ENCODE measurements around the gene CD48.
"Not testable (repeated sequence)": the region's sequence is repeated elsewhere in the genome, so short reads cannot be mapped to it uniquely, and the experiment has no call there.

Gene CD48

DNA sequence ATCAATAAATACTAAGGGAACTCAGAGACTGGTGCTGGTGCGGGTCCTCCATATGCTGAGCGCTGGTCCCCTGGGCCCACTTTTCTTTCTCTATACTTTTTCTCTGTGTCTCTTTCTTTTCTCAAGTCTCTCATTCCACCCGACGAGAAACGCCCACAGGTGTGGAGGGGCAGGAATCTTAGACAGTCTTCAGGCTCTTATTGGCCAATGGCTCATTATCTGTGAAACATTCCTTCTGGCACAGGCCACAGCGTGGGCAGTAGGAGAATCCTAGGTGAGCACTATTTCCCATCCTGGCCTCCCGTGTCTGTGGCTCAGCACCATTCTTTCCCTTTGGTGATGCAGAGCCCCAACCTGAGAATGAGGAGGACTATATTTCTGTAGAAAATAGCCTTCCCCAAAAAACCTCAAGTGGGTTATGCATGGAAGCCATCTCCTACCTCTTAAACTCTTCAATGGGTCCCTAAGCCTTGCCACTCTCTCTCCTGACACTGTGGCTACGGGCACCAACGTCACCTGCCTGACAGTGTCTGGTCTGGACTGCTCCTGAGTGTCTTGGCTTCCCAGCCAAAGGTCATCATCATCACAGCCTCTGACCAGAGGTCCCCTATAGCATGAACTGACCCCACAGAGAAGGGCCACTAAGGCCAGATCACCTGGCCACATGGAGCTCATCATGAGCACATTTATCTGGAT lies 58.5 kb downstream of the CD48 start:
- DNase-seq (ENCODE audit: low spot score) = no peak

DNA sequence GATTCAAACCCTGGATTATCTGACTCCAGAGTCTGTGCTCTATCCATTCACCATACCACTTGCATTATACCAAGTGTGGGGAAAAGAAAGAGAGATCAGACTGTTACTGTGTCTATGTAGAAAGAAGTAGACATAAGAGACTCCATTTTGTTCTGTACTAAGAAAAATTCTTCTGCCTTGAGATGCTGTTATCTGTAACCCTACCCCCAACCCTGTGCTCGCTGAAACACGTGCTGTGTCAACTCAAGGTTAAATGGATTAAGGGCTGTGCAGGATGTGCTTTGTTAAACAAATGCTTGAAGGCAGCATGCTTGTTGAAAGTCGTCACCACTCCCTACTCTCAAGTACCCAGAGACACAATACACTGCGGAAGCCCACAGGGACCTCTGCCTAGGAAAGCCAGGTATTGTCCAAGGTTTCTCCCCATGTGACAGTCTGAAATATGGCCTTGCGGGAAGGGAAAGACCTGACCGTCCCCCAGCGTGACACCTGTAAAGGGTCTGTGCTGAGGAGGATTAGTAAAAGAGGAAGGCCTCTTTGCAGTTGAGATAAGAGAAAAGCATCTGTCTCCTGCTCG lies 59.5 kb downstream of the CD48 start:
- not testable (repeated sequence) for DNase-seq (ENCODE audit: low spot score)

DNA sequence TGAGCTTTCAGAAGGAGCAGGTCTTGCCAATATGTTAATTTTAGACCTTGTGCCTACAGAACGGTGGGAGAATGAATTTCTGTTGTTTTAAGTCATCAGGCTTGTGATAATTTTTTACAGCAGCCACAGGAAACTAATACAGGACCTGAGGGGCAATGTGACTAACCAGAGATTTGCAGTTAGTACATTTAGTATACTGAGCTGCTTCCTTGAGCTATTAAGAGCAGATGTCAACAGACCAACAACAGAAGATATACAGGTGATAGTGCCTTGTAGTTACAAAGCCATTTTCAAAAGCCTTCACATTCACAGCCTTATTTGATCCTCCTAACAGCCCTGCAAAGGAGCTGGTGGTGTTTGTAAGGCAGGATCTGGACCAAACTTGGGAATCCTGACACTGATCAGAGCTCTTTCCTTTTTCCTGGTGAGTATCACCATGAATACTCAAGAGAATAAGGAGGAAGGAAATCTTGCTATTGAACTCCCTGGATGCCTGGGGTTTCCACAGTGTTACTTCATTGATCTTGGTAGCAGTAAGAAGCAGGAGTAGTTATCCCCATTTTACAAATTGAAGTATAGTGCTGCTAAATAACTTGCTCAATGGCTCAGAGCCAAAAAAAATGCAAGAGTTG lies 60.1 kb downstream of the CD48 start:
- no peak for DNase-seq (ENCODE audit: low spot score)

DNA sequence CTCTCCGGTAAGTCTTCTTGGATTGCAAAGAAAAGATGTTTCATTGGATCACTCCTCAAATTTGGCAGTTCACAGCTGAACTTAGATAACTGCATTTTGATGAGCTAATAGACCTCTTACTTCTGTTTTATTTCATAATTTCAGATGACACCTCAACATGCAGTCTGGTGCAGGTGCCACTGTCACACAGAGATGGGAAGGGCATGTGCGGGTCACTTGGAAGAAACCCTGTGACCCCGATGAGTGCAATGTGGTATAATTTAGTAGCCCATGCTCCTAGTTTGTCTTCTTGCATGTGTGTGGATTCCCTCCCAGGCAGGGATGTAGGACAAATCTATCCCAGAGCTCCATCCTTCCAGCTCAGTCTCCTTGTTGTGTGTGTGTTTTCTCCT lies 64.3 kb downstream of the CD48 start:
- DNase-seq (ENCODE audit: low spot score) = no peak

DNA sequence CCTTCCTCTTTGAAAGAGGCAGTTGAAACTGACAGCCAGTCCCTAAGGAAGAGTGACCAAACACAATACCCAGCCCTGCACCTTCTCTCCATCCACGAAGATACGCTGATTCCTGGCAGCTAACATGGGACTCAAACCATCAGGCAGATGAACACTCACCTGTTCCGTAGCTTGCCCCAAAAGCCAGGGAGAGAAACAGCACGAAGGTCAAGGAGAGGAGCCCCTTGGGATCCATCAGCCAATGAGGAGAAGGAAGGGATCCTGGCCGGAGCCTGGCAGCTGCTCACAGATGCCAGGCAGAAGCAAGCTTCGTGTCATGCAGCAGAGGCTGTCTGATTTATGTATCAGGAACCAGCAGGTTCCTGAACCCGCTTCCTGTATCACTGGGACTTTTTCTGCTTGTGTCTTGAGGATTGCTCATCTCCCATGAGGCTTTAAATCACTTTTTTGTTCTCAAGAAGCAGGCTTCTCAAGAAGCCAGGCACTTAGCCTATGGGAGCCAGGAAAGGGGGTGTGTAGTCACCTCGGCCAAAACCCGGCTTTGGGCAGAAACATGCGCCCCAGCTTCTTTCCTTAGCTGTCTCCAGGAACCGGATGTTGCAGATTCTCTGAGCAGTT lies 64.8 kb downstream of the CD48 start, which contains the start of gene SLAMF1:
TSS of gene SLAMF1 (minus strand) at position 334 of the 618 bp plus-strand sequence. CDS start at position 235, 99 bp downstream.
- no peak for DNase-seq (ENCODE audit: low spot score)

DNA sequence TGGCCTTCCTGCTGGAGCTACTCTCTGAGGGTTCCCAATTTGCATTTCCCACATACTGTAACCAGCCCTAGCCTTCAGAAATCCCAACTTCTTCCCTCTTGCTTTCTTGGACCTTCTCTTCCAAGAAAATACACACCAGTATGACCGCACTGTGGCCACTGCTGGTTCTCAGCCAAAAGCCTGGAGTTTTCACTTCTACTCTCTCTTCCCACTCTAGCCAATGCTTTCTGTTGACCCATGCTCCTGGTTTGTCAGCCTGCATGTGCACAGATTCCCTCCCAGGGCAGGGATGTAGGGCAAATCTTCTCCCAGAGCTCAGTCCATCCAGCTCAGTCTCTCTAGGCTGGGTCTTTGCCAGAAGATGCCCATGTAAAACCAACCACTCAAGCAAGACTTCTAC lies 65.4 kb downstream of the CD48 start:
- DNase-seq (ENCODE audit: low spot score) = no peak

DNA sequence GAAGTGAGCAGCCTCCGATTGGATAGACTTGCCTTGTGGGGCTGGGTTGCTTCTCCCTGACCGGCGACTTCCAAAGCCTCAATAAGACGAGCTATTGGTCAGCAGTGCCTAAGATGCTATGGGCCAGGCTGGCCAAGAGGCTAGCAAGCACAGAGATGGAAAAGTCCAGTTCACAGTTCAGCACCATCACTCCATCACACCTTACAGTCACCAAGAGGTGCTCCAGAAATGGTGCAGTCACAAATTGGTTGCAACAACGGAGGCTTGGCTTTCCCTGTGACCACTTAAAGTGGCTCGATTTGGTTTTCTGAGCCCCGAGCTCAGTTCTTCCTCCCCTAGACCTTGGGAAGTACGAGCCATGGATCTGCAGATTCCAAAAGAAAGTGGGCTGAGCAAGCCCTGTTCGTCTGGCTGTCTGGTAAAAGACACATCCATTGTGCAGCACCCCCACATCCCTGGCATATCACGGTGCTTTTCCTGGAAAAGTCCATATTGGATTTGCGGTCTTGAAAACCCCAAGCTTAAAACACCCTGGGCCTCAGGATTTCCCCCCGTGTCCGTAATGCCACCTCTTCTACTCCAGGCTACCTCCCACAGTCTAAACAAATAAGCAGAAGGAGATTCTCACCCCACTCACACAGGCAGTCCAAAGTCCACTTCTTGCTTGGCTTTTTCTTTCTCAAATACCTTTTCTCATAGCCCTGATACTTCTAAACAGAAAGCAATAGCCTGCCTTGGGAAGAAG lies 66.1 kb downstream of the CD48 start:
- no peak for DNase-seq (ENCODE audit: low spot score)

DNA sequence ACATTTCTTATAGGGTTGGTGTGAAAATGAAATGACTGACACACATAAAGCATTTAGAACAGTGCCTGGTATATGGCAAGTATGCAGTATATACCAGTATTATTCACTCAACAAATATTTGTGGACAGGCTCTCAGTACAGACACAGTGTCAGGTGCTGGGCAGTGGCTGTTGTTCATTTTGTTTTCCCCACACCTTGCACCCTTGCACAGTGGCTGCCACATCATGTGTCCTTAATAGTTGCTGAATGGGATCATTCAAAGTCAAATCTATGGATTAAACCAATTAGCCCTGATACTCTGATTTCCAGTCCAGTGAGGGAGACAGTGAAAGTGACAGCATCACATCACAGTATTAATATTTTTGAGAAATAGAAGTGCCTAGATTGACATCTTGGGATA lies 67.2 kb downstream of the CD48 start:
- DNase-seq (ENCODE audit: low spot score) = no peak

DNA sequence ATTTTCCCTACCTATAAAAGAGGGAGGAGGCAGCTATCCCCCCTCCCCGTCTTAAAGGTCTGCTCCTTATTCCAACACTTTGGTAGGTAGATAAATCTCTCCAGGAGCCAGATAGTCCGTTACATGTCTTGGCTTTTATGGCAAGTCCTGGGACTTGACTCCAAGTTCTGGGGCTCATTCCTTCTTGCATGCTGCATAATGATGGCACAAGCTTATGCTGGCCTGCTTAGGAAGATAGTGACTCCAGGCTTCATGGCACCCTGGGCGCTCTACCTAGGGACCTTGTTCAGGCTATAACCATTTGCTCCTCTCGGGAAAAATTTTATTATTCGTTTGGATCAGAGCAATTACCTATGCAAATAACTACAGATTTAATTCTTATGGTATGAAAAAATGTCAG lies 68.5 kb downstream of the CD48 start:
- no peak for DNase-seq (ENCODE audit: low spot score)

DNA sequence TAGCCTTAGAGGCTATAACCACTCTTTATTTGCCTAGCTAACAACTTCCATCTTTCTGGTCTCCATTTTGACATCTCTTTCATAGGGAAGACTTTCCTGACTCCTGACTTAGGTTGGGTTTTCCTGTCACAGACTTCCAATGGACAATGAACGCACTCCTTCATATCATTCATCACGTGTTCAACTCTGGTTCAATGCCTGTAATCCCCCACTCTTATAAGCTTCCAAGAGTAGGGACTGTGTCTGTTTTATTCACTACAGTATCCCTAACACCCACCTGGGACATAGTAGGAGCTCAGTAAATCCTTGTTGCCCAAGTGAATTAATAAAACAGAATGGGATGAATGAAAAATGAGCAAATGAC lies 69.4 kb downstream of the CD48 start:
- DNase-seq (ENCODE audit: low spot score) = no peak

DNA sequence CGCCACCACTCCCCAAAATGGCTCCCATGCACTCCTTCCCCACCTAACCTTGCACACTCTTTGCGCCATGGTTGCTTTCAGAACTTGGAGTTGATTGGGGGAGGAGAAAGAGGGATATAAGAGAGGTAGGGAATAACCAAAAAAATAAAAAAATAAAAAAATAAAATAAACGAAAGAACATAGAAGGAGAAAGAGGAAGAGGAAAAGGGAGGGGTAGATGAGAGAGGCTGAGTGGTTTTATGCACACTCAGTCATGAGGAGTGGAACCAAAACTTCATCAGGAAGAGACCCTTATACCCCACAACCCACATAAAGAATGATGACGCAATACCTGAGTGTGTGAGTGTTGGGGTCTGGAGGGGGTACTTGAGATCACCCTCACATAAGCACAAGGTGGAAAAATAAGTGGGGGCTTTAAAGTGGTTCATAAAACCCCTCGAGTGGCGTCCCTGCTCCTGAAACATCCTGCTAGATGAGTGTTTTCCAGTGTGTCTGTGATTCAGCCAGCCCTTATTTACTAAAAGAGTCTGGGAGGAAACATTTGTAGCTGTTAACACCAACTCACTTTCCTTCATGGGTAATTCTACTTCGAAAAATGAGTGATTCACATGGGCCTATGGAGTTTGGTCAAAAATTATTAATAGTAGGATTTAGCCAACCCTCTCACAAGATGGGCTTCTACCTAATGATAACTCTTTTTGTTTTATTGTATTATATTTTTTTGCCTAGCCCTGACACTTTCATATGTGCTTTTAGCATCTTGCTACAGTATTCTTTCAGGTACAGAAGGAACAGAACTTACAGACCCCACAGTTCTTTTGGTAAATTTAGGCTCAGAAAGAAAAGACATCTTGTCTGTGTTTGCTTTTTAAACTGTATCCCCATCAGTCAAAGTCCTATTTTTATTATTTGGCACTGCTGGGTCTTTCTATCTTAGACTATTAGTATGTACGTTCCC lies 70.0 kb downstream of the CD48 start:
- no peak for DNase-seq (ENCODE audit: low spot score)

DNA sequence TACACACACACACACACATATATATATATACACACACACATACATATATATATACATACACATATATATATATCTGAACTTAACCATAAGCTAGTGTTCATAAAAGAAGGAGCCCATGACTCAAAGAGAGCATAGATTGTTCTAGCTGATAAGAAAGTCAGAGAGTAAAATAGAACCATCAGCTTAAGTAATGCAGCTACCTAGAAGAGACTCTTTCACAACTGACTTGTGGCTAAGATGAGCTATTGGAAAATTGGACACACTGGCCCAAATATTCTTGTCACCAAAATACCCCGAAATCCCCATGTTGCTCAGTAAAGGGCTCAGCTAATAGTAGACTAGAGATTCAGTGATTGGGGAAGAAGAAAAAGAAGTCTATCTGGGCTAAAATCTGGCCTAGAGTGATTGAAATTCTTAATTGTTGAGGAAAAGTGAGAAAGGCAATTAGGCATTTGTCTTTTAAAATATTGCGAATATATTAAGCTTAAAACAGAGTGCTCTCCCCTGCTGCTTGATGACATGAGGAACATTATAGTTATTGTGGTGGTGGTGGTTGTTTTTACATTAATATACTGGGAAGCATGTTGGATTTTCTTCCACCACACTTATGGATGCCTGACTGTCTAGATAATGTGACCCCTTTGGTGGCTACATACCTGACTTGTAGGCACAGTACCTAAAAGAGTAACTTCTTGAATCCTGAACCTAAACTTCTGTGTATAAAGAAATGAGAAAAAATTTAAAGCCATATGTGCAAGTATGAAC lies 71.1 kb downstream of the CD48 start:
- DNase-seq (ENCODE audit: low spot score) = no peak

DNA sequence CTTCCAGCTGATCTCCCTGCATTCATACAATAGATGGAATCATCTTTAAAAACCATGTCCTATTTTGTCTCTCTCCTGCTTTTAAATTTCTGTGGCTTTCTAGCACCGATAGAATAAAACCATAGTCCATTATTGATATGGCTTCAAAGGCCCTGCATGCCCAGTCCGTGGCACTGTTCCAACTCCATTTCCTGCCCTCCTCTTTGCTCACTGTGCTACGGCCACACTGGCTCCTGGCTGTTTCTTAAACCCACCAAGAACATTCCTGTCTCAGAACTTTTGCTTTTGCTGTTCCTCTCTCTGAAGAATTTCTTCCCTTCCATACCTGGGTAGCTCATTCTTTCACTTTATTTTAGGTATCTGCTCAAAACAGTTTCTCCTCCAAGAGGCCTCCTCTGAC lies 72.0 kb downstream of the CD48 start:
- DNase-seq (ENCODE audit: low spot score) = no peak

DNA sequence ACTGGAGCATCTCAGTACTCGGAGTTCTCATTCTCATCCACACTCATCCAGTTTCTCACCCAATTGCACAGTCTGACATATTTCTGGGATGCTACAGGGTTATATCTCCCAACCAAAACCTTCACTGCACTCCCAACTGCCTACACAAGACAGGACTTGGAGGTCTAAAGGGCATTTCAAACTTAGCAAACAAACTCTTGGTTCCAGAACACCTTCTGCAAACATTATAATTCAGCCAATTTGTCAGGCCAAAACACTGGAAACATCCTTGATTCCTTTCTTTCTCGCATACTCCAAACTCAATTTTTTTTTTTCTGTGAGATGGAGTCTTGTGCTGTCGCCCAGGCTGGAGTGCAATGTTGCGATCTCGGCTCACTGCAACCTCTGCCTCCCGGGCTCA lies 72.7 kb downstream of the CD48 start:
- no peak for DNase-seq (ENCODE audit: low spot score)

DNA sequence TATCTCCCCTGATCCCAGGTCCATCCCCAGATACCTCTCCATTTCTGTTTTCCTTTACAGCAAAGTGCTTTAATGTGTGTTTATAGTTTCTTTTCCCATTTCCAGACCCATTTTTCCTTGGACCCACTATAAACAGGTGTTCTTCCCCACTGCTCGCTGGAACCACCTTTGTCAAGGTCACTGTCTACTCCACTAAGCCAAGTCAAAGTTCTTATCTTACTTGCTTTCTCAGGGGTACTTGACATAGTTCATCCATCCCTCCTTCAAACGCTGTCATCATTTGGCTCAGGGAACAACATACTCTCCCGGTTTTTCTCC lies 73.1 kb downstream of the CD48 start:
- DNase-seq (ENCODE audit: low spot score) = no peak

DNA sequence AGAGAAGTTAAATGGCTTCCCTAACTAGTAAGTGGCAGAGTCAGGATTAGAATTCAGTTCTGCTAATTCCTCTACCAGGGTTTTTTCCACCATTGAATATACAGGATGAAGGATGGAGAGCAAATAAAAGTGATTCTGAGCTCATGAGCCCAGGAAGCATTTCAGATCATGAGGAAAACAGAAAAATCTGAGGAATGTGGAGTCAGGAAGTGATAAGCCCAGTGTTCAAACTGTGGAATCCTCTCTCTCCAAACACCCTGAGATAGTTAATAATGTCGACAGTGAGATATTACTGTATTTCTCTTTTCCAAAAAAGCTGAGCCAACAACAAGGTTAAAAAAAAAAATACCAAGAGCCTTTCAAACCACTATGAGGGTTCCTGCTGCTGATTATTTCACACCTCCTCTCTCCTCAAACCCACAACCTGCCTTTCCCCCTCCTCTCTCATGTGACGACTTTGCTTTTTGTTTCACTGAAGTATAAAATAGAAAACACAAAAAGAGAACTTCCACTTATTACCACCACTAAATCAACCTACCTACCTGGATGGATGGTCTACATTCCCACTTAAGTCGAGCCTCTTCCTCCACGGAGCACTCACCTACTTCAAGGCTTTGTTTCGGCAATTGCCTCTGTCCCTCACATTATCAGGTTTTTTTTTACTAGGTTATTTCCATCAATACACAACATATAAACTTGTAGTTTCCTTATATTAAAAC lies 73.6 kb downstream of the CD48 start:
- DNase-seq (ENCODE audit: low spot score) = no peak

DNA sequence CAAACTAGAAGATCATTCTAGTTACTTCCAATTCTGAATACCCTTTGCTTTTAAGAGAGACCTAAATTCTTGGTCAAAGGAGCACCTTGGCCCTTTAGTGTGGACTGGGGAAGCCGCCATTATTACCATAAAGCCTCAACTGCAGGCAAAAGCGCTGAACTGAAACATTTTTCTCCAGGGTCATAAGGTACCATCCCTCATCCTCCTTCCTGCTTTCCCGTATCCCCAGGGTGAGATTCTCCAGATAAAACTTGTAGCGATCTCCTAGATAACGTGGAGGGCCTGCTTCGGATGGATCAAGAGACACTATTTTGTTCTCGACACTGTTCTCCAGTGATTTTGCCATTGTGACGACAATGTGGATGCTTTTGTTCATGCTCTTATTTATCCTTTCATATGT lies 74.6 kb downstream of the CD48 start:
- DNase-seq (ENCODE audit: low spot score) = no peak

DNA sequence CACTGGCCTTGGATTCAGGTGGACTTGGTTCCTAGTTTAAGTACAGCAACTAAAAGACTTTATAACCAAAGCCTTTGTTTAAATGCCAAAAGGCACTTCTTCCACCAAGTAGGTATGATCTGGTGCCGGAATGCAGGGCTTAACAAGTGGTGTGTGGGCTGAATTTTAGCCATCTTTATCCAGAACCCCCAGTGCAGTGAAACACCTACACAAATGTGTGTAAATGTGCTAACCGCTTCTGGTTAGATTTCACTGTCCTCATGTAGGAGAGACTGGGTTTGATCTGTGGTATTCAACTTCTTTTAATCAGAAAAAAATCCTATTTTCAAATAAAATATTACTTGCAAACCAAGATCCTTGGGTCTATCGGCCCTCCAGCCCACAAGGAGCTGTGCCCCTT lies 75.1 kb downstream of the CD48 start:
- DNase-seq (ENCODE audit: low spot score) = no peak

DNA sequence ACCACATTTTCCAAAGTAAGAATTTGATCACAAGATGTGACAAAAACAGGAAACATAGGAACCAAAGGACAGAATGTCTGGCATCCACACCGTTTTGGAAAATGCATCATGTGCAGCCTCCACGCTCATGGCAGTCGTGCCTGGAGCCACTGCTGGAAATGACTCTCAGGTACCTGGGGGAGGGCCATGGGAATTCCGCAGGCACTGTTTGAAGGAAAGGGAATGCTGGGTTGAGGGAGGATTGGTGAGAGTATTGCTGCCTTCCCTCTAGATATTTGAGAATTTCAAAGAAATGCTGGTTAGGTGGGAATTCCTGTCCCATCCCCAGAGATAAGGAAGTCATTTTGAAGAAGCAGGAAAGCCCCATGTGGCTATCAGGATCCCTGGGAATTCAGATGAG lies 75.5 kb downstream of the CD48 start:
- no peak for DNase-seq (ENCODE audit: low spot score)

Measured in AG08395 (cell line).